ENCODE data around the gene NEURL1. TPM values are rescaled to one million over a fixed set of nuclear protein-coding genes. Genes with fewer than 3 reads are reported as not detected.

The NEURL1 gene
- total RNA-seq, 1 donor from 2014 or later = 0.54 TPM

- H3K27ac Mint-ChIP-seq = no peak overlapping the region
- H3K27me3 Mint-ChIP-seq (ENCODE audit: low read depth) = no peaks in the 10 kb centered on the region
- no peak overlapping the region for H3K4me3 Mint-ChIP-seq
- H3K4me1 Mint-ChIP-seq = peaks cover 12% of the 10 kb centered on the region
- H3K36me3 Mint-ChIP-seq = peaks cover 12% of the 10 kb centered on the region
- DNase-seq (ENCODE audit: low spot score in 2 of 2, unreplicated experiment in 2 of 2) = no peak
- H3K9me3 Mint-ChIP-seq = no peaks in the 10 kb centered on the region
- TF ChIP-seq CTCF (IDR thresholded peaks at IDR 0.05; ENCODE audit: unreplicated experiment) = no peak
These were observed 105.7 kb downstream of the NEURL1 start for GRCh38 chr10:103599211-103599610.

GRCh38 chr10:103599907-103600306 lies 106.4 kb downstream of the NEURL1 start:
- Mint-ChIP-seq H3K27me3 (ENCODE audit: low read depth) (no peaks in the 10 kb centered on the region), H3K36me3 (peaks cover 14% of the 10 kb centered on the region), H3K27ac (peak overlapping the region; percentile 20), H3K9me3 (no peaks in the 10 kb centered on the region), H3K4me3 (no peak overlapping the region), H3K4me1 (peaks cover 12% of the 10 kb centered on the region)
- DNase-seq (ENCODE audit: low spot score in 2 of 2, unreplicated experiment in 2 of 2) = no peak
- TF ChIP-seq CTCF (IDR thresholded peaks at IDR 0.05; ENCODE audit: unreplicated experiment) = no peak

GRCh38 chr10:103600325-103600724 lies 106.8 kb downstream of the NEURL1 start:
- no peaks in the 10 kb centered on the region for H3K27me3 Mint-ChIP-seq (ENCODE audit: low read depth)
- no peak for DNase-seq (ENCODE audit: low spot score in 2 of 2, unreplicated experiment in 2 of 2)
- no peaks in the 10 kb centered on the region for H3K9me3 Mint-ChIP-seq
- peaks cover 15% of the 10 kb centered on the region for H3K36me3 Mint-ChIP-seq
- no peak overlapping the region for H3K27ac Mint-ChIP-seq
- H3K4me1 Mint-ChIP-seq = peaks cover 12% of the 10 kb centered on the region
- no peak overlapping the region for H3K4me3 Mint-ChIP-seq
- no peak for TF ChIP-seq CTCF (IDR thresholded peaks at IDR 0.05; ENCODE audit: unreplicated experiment)

GRCh38 chr10:103600956-103601569 lies 107.6 kb downstream of the NEURL1 start:
- Mint-ChIP-seq H3K4me3 (no peak overlapping the region), H3K36me3 (peaks cover 20% of the 10 kb centered on the region), H3K27ac (peak overlapping the region; percentile 13), H3K9me3 (no peaks in the 10 kb centered on the region), H3K27me3 (ENCODE audit: low read depth) (no peaks in the 10 kb centered on the region), H3K4me1 (peaks cover 12% of the 10 kb centered on the region)
- DNase-seq (ENCODE audit: low spot score in 2 of 2, unreplicated experiment in 2 of 2) = no peak
- TF ChIP-seq CTCF (IDR thresholded peaks at IDR 0.05; ENCODE audit: unreplicated experiment) = no peak

- H3K9me3 Mint-ChIP-seq = no peaks in the 10 kb centered on the region
- TF ChIP-seq CTCF (IDR thresholded peaks at IDR 0.05; ENCODE audit: unreplicated experiment) = no peak
- no peak overlapping the region for H3K4me3 Mint-ChIP-seq
- H3K27me3 Mint-ChIP-seq (ENCODE audit: low read depth) = no peaks in the 10 kb centered on the region
- peaks cover 12% of the 10 kb centered on the region for H3K4me1 Mint-ChIP-seq
- H3K27ac Mint-ChIP-seq = no peak overlapping the region
- DNase-seq (ENCODE audit: low spot score in 2 of 2, unreplicated experiment in 2 of 2) = no peak
- peaks cover 21% of the 10 kb centered on the region for H3K36me3 Mint-ChIP-seq
These were observed 108.7 kb downstream of the NEURL1 start for GRCh38 chr10:103602028-103602851.

Data from mesothelial cell of epicardium (in vitro differentiated cells).